Measurements from ENCODE around the gene CD302. TPM values are rescaled to one million over a fixed set of nuclear protein-coding genes. Genes with fewer than 3 reads are reported as not detected.
"Not testable (repeated sequence)": the region's sequence is repeated elsewhere in the genome, so short reads cannot be mapped to it uniquely, and the experiment has no call there.

CD302 gene
- total and polyA plus RNA-seq, 5 donors from 2014 or later = 0.11 to 2.4 (median 0.59) TPM

- not testable (repeated sequence) for ATAC-seq (ENCODE audit: low read depth in 2 of 2); H3K27ac Mint-ChIP-seq; H3K27me3 Mint-ChIP-seq; H3K9me3 Mint-ChIP-seq; H3K4me3 Mint-ChIP-seq; H3K4me1 ChIP-seq (ENCODE audit: control insufficient read depth, insufficient read depth, low read length, poor library complexity, severe bottlenecking); H3K4me3 ChIP-seq (ENCODE audit: low read depth, low read length); H3K27ac ChIP-seq (ENCODE audit: insufficient read depth, low read length, poor library complexity, severe bottlenecking); DNase-seq; H3K27me3 ChIP-seq (ENCODE audit: control insufficient read depth, insufficient read depth, low read length); H3K9me3 ChIP-seq (ENCODE audit: control insufficient read depth in 2 of 2, low read length in 2 of 2)
- Mint-ChIP-seq H3K36me3 (peaks cover 72% of the 10 kb centered on the region), H3K4me1 (peaks cover 0 to 16% (median 9%) of the 10 kb centered on the region in 4 donors)
- H3K36me3 ChIP-seq (ENCODE audit: control insufficient read depth, insufficient read depth, low read length) = peaks cover 26% of the 10 kb centered on the region
These were observed 24.4 kb upstream of the CD302 start for GRCh38 chr2:159822478-159822833.

GRCh38 chr2:159821775-159822477 is 23.9 kb upstream of the CD302 start:
- not testable (repeated sequence) for ATAC-seq (ENCODE audit: low read depth in 2 of 2); H3K4me1 ChIP-seq (ENCODE audit: control insufficient read depth, insufficient read depth, low read length, poor library complexity, severe bottlenecking); DNase-seq; H3K9me3 ChIP-seq (ENCODE audit: control insufficient read depth in 2 of 2, low read length in 2 of 2); H3K4me3 ChIP-seq (ENCODE audit: low read depth, low read length); H3K27me3 ChIP-seq (ENCODE audit: control insufficient read depth, insufficient read depth, low read length); H3K4me3 Mint-ChIP-seq; H3K27ac ChIP-seq (ENCODE audit: insufficient read depth, low read length, poor library complexity, severe bottlenecking); H3K9me3 Mint-ChIP-seq; H3K27me3 Mint-ChIP-seq
- peaks cover 0 to 16% (median 9%) of the 10 kb centered on the region in 4 donors for H3K4me1 Mint-ChIP-seq
- H3K36me3 ChIP-seq (ENCODE audit: control insufficient read depth, insufficient read depth, low read length) = peaks cover 30% of the 10 kb centered on the region
- peak overlapping the region in 1 of 3 donors; percentile 49 for H3K27ac Mint-ChIP-seq
- peaks cover 72% of the 10 kb centered on the region for H3K36me3 Mint-ChIP-seq

- no peak for ATAC-seq (ENCODE audit: low read depth in 2 of 2)
- peaks cover 0 to 5% (median 1%) of the 10 kb centered on the region in 4 donors for H3K4me1 Mint-ChIP-seq
- H3K27me3 ChIP-seq (ENCODE audit: control insufficient read depth, insufficient read depth, low read length) = no peaks in the 10 kb centered on the region
- H3K36me3 Mint-ChIP-seq = peaks cover 62% of the 10 kb centered on the region
- H3K27ac Mint-ChIP-seq = no peak overlapping the region
- H3K36me3 ChIP-seq (ENCODE audit: control insufficient read depth, insufficient read depth, low read length) = peaks cover 48% of the 10 kb centered on the region
- no peak overlapping the region for H3K4me3 Mint-ChIP-seq
- DNase-seq = no peak
- H3K27me3 Mint-ChIP-seq = no peaks in the 10 kb centered on the region
- no peaks in the 10 kb centered on the region for H3K9me3 ChIP-seq (ENCODE audit: control insufficient read depth in 2 of 2, low read length in 2 of 2)
- no peaks in the 10 kb centered on the region for H3K4me1 ChIP-seq (ENCODE audit: control insufficient read depth, insufficient read depth, low read length, poor library complexity, severe bottlenecking)
- H3K9me3 Mint-ChIP-seq = no peaks in the 10 kb centered on the region
- H3K4me3 ChIP-seq (ENCODE audit: low read depth, low read length) = no peak overlapping the region
- H3K27ac ChIP-seq (ENCODE audit: insufficient read depth, low read length, poor library complexity, severe bottlenecking) = no peak overlapping the region
These were observed 20.9 kb upstream of the CD302 start for GRCh38 chr2:159818940-159819339.

DNA sequence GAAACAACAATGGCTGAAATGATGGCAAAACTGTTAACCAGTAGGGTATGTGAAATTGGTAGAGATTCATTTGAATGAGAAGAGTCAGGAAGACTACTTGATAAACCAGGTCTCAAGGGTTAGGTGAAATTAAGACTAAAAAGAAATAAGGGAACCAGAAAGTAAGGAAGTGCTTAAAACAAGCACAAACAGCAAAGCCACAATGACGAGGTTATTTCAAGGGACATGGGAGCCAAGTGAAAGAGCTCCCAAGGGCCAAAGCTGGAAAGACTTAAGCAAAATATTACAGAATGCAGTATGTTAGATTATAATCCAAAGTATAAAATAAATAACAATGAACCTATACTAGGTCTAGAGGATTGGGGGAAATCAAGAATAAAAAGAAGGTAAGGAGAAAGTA is 19.3 kb upstream of the CD302 start:
- DNase-seq (no peak), ATAC-seq (ENCODE audit: low read depth in 2 of 2) (no peak)
- Histone ChIP-seq H3K4me1 (ENCODE audit: control insufficient read depth, insufficient read depth, low read length, poor library complexity, severe bottlenecking) (no peaks in the 10 kb centered on the region), H3K27ac (ENCODE audit: insufficient read depth, low read length, poor library complexity, severe bottlenecking) (no peak overlapping the region), H3K36me3 (ENCODE audit: control insufficient read depth, insufficient read depth, low read length) (peaks cover 50% of the 10 kb centered on the region), H3K27me3 (ENCODE audit: control insufficient read depth, insufficient read depth, low read length) (no peaks in the 10 kb centered on the region), H3K4me3 (ENCODE audit: low read depth, low read length) (no peak overlapping the region), H3K9me3 (ENCODE audit: control insufficient read depth in 2 of 2, low read length in 2 of 2) (no peaks in the 10 kb centered on the region)
- Mint-ChIP-seq H3K36me3 (peaks cover 60% of the 10 kb centered on the region), H3K4me3 (no peak overlapping the region), H3K4me1 (peaks cover 0 to 2% (median 0%) of the 10 kb centered on the region in 4 donors), H3K27ac (no peak overlapping the region), H3K9me3 (no peaks in the 10 kb centered on the region), H3K27me3 (no peaks in the 10 kb centered on the region)

- Histone ChIP-seq H3K36me3 (ENCODE audit: control insufficient read depth, insufficient read depth, low read length) (peaks cover 53% of the 10 kb centered on the region), H3K27ac (ENCODE audit: insufficient read depth, low read length, poor library complexity, severe bottlenecking) (no peak overlapping the region), H3K9me3 (ENCODE audit: control insufficient read depth in 2 of 2, low read length in 2 of 2) (no peaks in the 10 kb centered on the region), H3K4me3 (ENCODE audit: low read depth, low read length) (no peak overlapping the region), H3K27me3 (ENCODE audit: control insufficient read depth, insufficient read depth, low read length) (no peaks in the 10 kb centered on the region), H3K4me1 (ENCODE audit: control insufficient read depth, insufficient read depth, low read length, poor library complexity, severe bottlenecking) (no peaks in the 10 kb centered on the region)
- no peak overlapping the region for H3K4me3 Mint-ChIP-seq
- H3K9me3 Mint-ChIP-seq = no peaks in the 10 kb centered on the region
- no peak overlapping the region for H3K27ac Mint-ChIP-seq
- ATAC-seq (ENCODE audit: low read depth in 2 of 2) (no peak), DNase-seq (no peak)
- peaks cover 0 to 5% (median 0%) of the 10 kb centered on the region in 4 donors for H3K4me1 Mint-ChIP-seq
- peaks cover 53% of the 10 kb centered on the region for H3K36me3 Mint-ChIP-seq
- H3K27me3 Mint-ChIP-seq = no peaks in the 10 kb centered on the region
These were observed 13.2 kb upstream of the CD302 start for GRCh38 chr2:159811232-159811631.

DNA sequence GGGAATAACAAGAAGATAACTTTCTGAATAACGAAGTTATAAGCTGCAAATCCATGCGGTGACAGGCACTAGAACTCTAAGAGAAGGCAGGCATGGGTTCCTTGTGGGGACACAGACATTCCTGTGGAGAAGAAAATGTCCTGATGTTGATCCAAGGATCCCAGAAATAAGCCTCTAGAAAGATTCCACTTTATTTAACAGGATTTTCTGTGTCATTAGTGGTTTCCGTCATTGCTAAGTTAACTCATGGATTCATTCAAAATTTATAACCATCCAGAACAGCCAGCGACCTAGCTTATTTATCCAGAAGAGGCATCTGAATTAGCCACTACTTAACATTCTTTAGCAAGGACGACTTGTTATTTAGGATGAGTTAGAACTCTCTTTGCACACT is 10.0 kb upstream of the CD302 start:
- Mint-ChIP-seq H3K4me1 (peaks cover 0 to 5% (median 0%) of the 10 kb centered on the region in 4 donors), H3K27ac (no peak overlapping the region), H3K27me3 (no peaks in the 10 kb centered on the region), H3K36me3 (peaks cover 46% of the 10 kb centered on the region), H3K4me3 (no peak overlapping the region), H3K9me3 (no peaks in the 10 kb centered on the region)
- H3K27me3 ChIP-seq (ENCODE audit: control insufficient read depth, insufficient read depth, low read length) = no peaks in the 10 kb centered on the region
- no peaks in the 10 kb centered on the region for H3K4me1 ChIP-seq (ENCODE audit: control insufficient read depth, insufficient read depth, low read length, poor library complexity, severe bottlenecking)
- H3K27ac ChIP-seq (ENCODE audit: insufficient read depth, low read length, poor library complexity, severe bottlenecking) = no peak overlapping the region
- H3K4me3 ChIP-seq (ENCODE audit: low read depth, low read length) = no peak overlapping the region
- ATAC-seq (ENCODE audit: low read depth in 2 of 2) (no peak), DNase-seq (no peak)
- H3K36me3 ChIP-seq (ENCODE audit: control insufficient read depth, insufficient read depth, low read length) = peaks cover 42% of the 10 kb centered on the region
- H3K9me3 ChIP-seq (ENCODE audit: control insufficient read depth in 2 of 2, low read length in 2 of 2) = no peaks in the 10 kb centered on the region

- no peak for ATAC-seq (ENCODE audit: low read depth in 2 of 2)
- peak in 2 of 3 donors; percentile 16 to 35 for DNase-seq
- Histone ChIP-seq H3K27ac (ENCODE audit: insufficient read depth, low read length, poor library complexity, severe bottlenecking) (no peak overlapping the region), H3K9me3 (ENCODE audit: control insufficient read depth in 2 of 2, low read length in 2 of 2) (no peaks in the 10 kb centered on the region), H3K36me3 (ENCODE audit: control insufficient read depth, insufficient read depth, low read length) (peaks cover 40% of the 10 kb centered on the region), H3K4me3 (ENCODE audit: low read depth, low read length) (no peak overlapping the region), H3K27me3 (ENCODE audit: control insufficient read depth, insufficient read depth, low read length) (no peaks in the 10 kb centered on the region), H3K4me1 (ENCODE audit: control insufficient read depth, insufficient read depth, low read length, poor library complexity, severe bottlenecking) (no peaks in the 10 kb centered on the region)
- Mint-ChIP-seq H3K27me3 (no peaks in the 10 kb centered on the region), H3K4me3 (no peak overlapping the region), H3K9me3 (no peaks in the 10 kb centered on the region), H3K27ac (no peak overlapping the region), H3K36me3 (peaks cover 41% of the 10 kb centered on the region), H3K4me1 (peaks cover 0 to 5% (median 0%) of the 10 kb centered on the region in 4 donors)
These were observed 9.4 kb upstream of the CD302 start for GRCh38 chr2:159807183-159808031.
